Testis (tissue), 3 donors: ENCODE measurements around the gene TBC1D17. TPM values are rescaled to one million over a fixed set of nuclear protein-coding genes. Genes with fewer than 3 reads are reported as not detected.

ENCODE experiments used
- DNase-seq: peaks from one replicate; pipeline ENCODE4 v3.0.0-alpha.2; 2019
- H3K27ac ChIP-seq, 2 donors: fragments of 200-600 bp; sonication (generic); one replicate each; pipeline ENCODE4 v1.5.1; 2019
- H3K27me3 ChIP-seq: fragments of 200-600 bp; sonication (generic); one replicate; pipeline ENCODE4 v1.5.1; 2019
- H3K36me3 ChIP-seq: fragments of 200-600 bp; sonication (generic); one replicate; pipeline ENCODE4 v1.5.1; 2017; ENCODE audit warnings: low read depth; ENCODE audit errors: missing control alignments
- H3K4me1 ChIP-seq: fragments of 200-600 bp; sonication (generic); one replicate; pipeline ENCODE4 v1.5.1; 2019
- H3K4me3 ChIP-seq, 2 donors: fragments of 200-600 bp; sonication (generic); one replicate each; pipeline ENCODE4 v1.5.1; 2017 to 2019
- H3K9me3 ChIP-seq: fragments of 200-600 bp; sonication (generic); one replicate; pipeline ENCODE4 v1.5.1; 2017
- POLR2A ChIP-seq: fragments of 450-650 bp; IDR thresholded peaks from one replicate; pipeline ENCODE4 v1.6.1; 2017; ENCODE audit warnings: antibody characterized with exemption, mild to moderate bottlenecking, moderate library complexity
- WGBS, 2 donors: methylation state at CpG; one replicate each; pipeline ENCODE4 v1.1.5; 2018; 5-methylcytosine and 5-hydroxymethylcytosine counted together
- intact Hi-C: fragments of 100-400 bp; cut with DNase I; formaldehyde crosslinking; loops from one replicate; pipeline ENCODE4 v1.15.1; 2023; ENCODE audit warnings: low total_unique reads
- polyA plus RNA-seq: library from polyadenylated mRNA; stranded (reverse); fragments of 350-450 nt; fragmentation: Illumina TruSeq; extraction: RNeasy Lipid Tissue Mini Kit (QIAGEN cat#74804); gene quantifications from one replicate; pipeline ENCODE4 v1.2.3, GENCODE V29; 2014; ENCODE audit warnings: low read depth, low replicate concordance; ENCODE audit not compliant: insufficient read depth
- total RNA-seq, 2 donors: library from RNA; depleted of rRNA; stranded (reverse); fragments of >200 nt; gene quantifications; one replicate each; pipeline ENCODE4 v1.2.3, GENCODE V29; 2016
- TF ChIP-seq, protein P1 (sequence below), 3 experiments: fragments of 450-650 bp in 2 of 3; fragments of 200-600 bp in 1 of 3; sonication (generic) in 1 of 3; IDR thresholded peaks; one replicate each; pipeline ENCODE4 v1.5.1; 2016 to 2019; ENCODE audit warnings: antibody characterized with exemption in 3 of 3, mild to moderate bottlenecking in 2 of 3, moderate library complexity in 1 of 3

Gene TBC1D17
- total and polyA plus RNA-seq, 3 donors from 2014 or later: 31.1 to 49.1 (median 47.2) TPM

DNA sequence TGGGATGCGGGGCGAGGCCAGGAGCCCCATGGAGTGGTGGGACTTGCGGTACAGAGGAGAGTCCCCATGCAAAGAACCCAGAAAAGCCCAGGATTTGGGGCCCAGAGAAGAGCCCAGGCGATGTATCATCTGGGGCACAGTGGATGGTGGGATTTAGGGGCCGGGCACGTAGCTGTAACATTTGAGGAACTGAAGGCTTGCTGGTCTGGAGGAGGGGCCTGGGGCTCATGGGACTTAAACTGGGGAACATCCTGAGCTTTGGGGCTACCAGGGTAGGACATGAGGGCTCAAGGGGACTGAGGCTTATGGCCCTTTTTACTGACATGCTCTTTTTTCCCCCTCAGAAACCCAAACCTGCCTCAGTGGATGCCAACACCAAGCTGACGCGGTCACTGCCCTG is 45.9 kb upstream of the TBC1D17 start:
- Histone ChIP-seq H3K27ac (no peak overlapping the region), H3K9me3 (no peaks in the 10 kb centered on the region), H3K4me1 (peaks cover 4% of the 10 kb centered on the region), H3K36me3 (peaks cover 3% of the 10 kb centered on the region), H3K27me3 (no peaks in the 10 kb centered on the region), H3K4me3 (no peak overlapping the region)
- TF ChIP-seq POLR2A: no peak
- TF ChIP-seq, protein P1, sequence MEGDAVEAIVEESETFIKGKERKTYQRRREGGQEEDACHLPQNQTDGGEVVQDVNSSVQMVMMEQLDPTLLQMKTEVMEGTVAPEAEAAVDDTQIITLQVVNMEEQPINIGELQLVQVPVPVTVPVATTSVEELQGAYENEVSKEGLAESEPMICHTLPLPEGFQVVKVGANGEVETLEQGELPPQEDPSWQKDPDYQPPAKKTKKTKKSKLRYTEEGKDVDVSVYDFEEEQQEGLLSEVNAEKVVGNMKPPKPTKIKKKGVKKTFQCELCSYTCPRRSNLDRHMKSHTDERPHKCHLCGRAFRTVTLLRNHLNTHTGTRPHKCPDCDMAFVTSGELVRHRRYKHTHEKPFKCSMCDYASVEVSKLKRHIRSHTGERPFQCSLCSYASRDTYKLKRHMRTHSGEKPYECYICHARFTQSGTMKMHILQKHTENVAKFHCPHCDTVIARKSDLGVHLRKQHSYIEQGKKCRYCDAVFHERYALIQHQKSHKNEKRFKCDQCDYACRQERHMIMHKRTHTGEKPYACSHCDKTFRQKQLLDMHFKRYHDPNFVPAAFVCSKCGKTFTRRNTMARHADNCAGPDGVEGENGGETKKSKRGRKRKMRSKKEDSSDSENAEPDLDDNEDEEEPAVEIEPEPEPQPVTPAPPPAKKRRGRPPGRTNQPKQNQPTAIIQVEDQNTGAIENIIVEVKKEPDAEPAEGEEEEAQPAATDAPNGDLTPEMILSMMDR (IDR thresholded peaks at IDR 0.05): no peak
- 90 to 93% methylated on average over 2 to 8 of the region's 8 CpGs for WGBS, 2 donors
- no peak for DNase-seq
- intact Hi-C loops: no loop called here

DNA sequence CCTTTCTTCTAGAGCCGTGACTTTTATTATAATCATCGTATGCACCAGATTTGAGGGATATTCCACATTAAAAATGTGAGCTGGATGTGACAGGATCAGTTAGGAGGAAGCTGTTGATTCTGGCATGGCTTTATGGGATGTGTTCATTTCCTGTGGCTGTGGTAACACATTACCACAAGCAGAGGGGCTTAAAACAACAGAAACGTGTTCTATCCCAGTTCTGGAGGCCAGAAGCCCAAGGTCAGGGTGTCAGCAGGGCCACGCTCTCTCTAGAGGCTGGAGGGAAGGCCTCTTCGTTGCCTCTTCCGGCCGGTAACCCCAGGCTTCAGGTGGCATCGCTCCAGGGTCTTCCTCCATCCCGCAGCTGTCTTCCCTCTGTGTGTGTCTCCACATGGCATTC is 44.9 kb upstream of the TBC1D17 start:
- no peak overlapping the region for H3K27ac ChIP-seq
- 50 to 79% methylated on average over 9 of the region's 9 CpGs for WGBS, 2 donors
- intact Hi-C loops: no loop called here

DNA sequence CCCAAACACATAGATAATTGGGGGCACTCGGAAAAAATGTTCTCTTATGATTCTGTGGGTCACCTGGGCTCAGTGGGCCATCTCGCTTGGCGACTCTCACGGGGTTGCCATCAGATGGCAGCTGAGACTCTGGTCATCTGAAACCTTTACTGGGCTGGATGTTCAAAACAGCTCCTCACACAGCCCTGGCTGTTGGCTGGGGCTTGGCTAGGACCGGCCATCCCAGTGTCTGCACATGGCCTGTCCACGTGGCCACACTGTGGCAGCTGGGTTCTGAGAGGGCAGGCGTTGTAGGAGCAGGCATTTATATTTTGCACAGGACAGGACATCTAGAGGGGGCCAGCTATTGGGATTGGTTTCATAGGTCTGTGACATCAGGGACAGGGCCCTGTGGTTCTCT is 43.9 kb upstream of the TBC1D17 start:
- Histone ChIP-seq H3K27ac (no peak overlapping the region), H3K36me3 (peaks cover 3% of the 10 kb centered on the region), H3K4me3 (no peak overlapping the region), H3K4me1 (no peaks in the 10 kb centered on the region), H3K27me3 (no peaks in the 10 kb centered on the region), H3K9me3 (no peaks in the 10 kb centered on the region)
- intact Hi-C loops: no loop called here
- TF ChIP-seq, protein P1 (IDR thresholded peaks at IDR 0.05): no peak
- TF ChIP-seq POLR2A: no peak
- WGBS, 2 donors: 92 to 93% methylated on average over 4 to 7 of the region's 7 CpGs
- DNase-seq: no peak

More for the DNA sequence above, 44.9 kb upstream of the TBC1D17 start:
- Histone ChIP-seq H3K9me3 (no peaks in the 10 kb centered on the region), H3K27me3 (no peaks in the 10 kb centered on the region), H3K4me3 (no peak overlapping the region), H3K4me1 (no peaks in the 10 kb centered on the region), H3K36me3 (peaks cover 3% of the 10 kb centered on the region)
- TF ChIP-seq, protein P1 (IDR thresholded peaks at IDR 0.05): no peak
- TF ChIP-seq POLR2A: no peak
- no peak for DNase-seq

DNA sequence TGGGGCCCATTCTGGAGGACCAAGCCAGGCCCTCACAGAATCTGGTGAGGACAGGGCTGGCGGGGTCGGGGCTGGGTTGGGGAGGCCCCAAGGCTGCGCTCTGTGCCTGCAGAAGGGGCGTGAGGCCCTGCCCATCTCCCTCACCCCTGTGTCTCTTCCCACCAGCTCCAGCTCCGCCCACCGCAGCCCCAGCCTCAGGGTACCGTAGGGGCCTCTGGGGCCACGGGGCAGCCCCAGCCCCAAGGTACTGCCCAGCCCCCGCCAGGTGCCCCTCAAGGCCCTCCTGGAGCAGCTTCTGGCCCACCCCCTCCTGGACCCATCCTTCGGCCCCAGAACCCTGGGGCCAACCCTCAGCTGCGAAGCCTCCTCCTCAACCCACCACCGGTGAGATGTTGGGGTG is 41.9 kb upstream of the TBC1D17 start:
- WGBS, 2 donors: 94 to 100% methylated on average over 7 to 12 of the region's 12 CpGs
- intact Hi-C loops: no loop called here
- DNase-seq: no peak
- Histone ChIP-seq H3K9me3 (no peaks in the 10 kb centered on the region), H3K4me3 (no peak overlapping the region), H3K27ac (no peak overlapping the region), H3K36me3 (peaks cover 3% of the 10 kb centered on the region), H3K4me1 (no peaks in the 10 kb centered on the region), H3K27me3 (no peaks in the 10 kb centered on the region)
- TF ChIP-seq POLR2A: no peak
- TF ChIP-seq, protein P1 (IDR thresholded peaks at IDR 0.05): no peak

DNA sequence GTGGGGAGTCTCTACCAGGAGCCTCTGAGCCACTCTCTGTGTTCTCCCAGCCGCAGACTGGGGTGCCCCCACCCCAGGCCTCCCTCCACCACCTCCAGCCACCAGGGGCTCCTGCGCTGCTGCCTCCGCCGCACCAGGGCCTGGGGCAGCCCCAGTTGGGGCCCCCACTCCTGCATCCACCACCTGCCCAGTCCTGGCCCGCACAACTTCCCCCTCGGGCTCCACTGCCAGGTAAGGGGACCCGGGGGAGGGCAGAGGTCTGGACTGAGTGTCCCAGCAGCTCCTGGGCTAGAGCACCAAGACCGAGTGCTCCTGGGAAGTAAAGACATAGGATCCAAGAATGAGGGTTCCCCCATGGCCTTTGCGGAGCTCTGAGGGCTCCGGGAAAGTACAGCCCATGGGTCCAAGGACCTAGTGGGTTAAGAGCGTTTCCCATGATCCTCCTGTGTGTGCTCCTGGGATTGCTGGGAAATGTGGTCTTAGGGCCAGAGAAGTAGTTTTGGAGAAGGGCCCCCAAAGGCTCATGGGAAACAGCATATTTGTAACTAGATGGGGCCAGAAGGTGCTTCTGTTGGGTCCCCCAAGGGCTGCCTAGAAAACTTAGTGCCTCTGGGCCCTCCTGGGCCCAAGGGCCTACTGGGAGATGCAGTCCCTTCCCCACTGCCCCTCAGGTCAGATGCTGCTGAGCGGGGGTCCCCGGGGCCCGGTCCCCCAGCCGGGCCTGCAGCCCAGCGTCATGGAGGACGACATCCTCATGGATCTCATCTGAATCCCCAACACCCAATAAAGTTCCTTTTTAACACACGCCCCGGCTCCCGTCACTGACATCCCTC is 41.1 kb upstream of the TBC1D17 start:
- H3K27ac ChIP-seq: no peak overlapping the region
- 91 to 94% methylated on average over 5 to 20 of the region's 20 CpGs for WGBS, 2 donors
- intact Hi-C loops: no loop called here

More for the DNA sequence above, 41.1 kb upstream of the TBC1D17 start:
- H3K36me3 ChIP-seq: peaks cover 3% of the 10 kb centered on the region
- no peaks in the 10 kb centered on the region for H3K9me3 ChIP-seq
- DNase-seq: no peak
- TF ChIP-seq, protein P1 (IDR thresholded peaks at IDR 0.05): no peak
- TF ChIP-seq POLR2A: no peak
- H3K4me1 ChIP-seq: no peaks in the 10 kb centered on the region
- H3K27me3 ChIP-seq: no peaks in the 10 kb centered on the region
- H3K4me3 ChIP-seq: no peak overlapping the region
